ENCODE measurements around the gene CFL2.

CFL2 gene

DNA sequence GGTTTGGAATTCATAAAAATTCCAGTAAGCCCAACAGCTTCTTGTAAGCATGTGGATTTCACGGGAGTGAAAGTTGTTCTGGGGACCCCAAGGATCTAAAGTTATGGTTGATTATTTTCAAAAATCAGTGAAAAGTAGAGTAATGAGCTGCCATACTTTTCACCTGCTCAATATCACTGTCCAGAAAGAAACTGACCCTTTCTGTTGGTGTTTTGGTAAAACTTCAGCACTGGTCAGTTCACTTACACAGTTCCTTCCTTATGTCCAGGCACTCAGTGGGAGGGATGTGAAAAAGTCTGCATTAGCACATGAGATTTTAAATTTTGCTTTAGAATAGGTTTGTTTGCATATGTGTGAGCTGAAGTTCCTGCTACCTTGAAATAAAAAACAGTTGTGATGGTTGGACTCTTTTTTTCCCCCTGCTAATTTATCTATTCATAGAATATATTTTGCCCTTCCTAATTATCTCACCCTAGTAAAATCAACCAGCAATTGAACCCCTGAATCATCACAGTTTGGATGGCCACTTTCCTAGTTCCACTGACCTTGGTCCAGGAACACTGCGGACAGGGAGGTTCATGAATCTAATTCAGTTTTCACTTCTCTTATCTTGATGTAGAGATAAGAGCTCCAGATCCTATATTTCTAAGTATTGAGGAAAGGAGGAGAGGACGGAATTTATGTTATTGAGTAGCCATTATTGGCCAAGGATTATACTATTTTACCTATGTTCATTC is 25.8 kb downstream of the CFL2 start:
- in situ Hi-C loops (cut with HindIII; ENCODE audit: low sequenced_read_pairs) = no loop called here
- TF ChIP-seq CTCF (IDR thresholded peaks at IDR 0.05; ENCODE audit: low read depth, low read length, missing control alignments) = no peak

DNA sequence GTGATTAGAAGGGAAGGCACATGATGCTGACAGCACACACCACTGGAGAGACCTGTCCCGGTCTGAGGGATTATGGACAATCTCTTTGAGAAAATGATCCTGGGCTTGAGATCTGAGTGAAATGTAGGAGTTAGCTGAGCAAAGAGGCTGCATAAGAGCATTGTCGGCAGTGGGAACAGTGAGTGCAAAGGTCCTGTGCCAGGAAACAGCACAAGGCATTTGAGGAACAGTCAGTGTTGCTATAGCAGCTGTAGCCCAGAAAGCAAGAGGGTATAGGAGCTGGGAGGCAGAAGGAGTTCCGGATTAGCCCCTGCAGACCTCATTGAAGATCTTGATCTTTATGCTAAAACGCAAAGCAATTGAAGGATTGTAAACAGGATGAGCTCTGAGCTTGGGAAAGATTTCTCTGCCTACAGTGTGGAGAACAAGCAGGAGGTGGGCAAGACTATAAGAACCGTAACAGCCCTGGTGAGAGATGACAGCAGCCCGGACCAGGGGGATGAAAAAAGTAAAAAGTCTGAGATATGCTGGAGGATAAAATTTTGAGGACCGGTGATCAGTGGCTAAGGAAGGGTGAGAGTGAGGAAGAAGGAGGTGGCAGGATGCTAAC is 28.5 kb downstream of the CFL2 start:
- in situ Hi-C loops (cut with HindIII; ENCODE audit: low sequenced_read_pairs) = no loop called here
- no peak overlapping the region for H3K4me3 ChIP-seq (ENCODE audit: low read depth, low read length)
- DNase-seq (ENCODE audit: low read depth) = no peak
- TF ChIP-seq CTCF (IDR thresholded peaks at IDR 0.05; ENCODE audit: low read depth, low read length, missing control alignments) = no peak

More for the DNA sequence above, 25.8 kb downstream of the CFL2 start:
- no peak overlapping the region for H3K4me3 ChIP-seq (ENCODE audit: low read depth, low read length)
- no peak for DNase-seq (ENCODE audit: low read depth)

DNA sequence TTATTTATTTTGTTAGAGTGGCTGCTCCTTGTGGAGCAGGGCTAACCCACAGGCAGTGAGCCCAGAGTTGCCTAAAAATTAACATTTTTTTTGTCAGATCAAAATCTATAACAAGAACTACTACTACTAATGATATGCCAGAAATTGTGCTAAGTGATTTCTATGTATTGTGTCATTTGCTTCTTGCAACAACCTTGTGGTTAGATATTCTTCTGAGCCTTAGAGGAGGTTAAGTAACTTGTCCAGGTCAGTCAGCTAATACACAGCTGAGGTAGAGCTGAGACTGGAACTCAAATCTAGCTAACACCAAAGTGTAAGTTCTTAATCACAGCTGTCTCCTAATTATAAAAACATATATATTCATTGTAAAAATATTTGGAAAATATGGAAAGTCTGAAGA is 29.8 kb downstream of the CFL2 start:
- in situ Hi-C loops (cut with HindIII; ENCODE audit: low sequenced_read_pairs) = no loop called here
- H3K4me3 ChIP-seq (ENCODE audit: low read depth, low read length) = no peak overlapping the region
- no peak for TF ChIP-seq CTCF (IDR thresholded peaks at IDR 0.05; ENCODE audit: low read depth, low read length, missing control alignments)
- DNase-seq (ENCODE audit: low read depth) = no peak

DNA sequence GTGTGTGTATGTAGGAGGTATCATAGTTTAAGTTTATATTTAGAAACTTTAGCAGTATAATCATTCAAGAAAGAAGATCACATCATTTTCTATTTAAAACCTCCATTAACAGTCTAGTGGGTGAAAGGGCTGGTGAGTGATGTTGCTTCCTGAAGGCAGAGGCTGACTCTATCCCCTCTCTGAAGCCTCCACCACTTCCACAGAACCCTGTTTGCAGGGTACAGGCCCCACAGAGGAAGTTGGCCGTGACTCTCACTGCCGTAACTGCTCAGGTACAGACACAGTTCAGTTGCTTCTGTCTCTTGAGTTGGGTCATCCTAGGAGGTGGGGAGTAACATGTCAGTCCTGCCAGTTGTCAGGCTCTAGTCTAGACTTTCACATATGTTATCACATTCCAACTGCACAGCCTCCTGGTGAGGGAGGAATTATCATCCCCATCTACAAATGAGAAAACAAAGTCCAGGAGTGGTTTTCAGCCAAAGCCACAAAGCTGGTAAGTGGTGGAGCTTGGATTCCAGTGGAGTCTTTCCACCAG is 31.5 kb downstream of the CFL2 start:
- DNase-seq (ENCODE audit: low read depth) = peak; percentile 26
- H3K4me3 ChIP-seq (ENCODE audit: low read depth, low read length) = no peak overlapping the region
- in situ Hi-C loops (cut with HindIII; ENCODE audit: low sequenced_read_pairs) = no loop called here
- no peak for TF ChIP-seq CTCF (IDR thresholded peaks at IDR 0.05; ENCODE audit: low read depth, low read length, missing control alignments)

GRCh38 chr14:34680806-34681479 is 33.5 kb downstream of the CFL2 start:
- TF ChIP-seq CTCF (IDR thresholded peaks at IDR 0.05; ENCODE audit: low read depth, low read length, missing control alignments) = no peak
- H3K4me3 ChIP-seq (ENCODE audit: low read depth, low read length) = no peak overlapping the region
- DNase-seq (ENCODE audit: low read depth) = no peak
- in situ Hi-C loops (cut with HindIII; ENCODE audit: low sequenced_read_pairs) = no loop called here

- in situ Hi-C loops (cut with HindIII; ENCODE audit: low sequenced_read_pairs) = no loop called here
- H3K4me3 ChIP-seq (ENCODE audit: low read depth, low read length) = no peak overlapping the region
- no peak for DNase-seq (ENCODE audit: low read depth)
- no peak for TF ChIP-seq CTCF (IDR thresholded peaks at IDR 0.05; ENCODE audit: low read depth, low read length, missing control alignments)
These were observed 35.7 kb downstream of the CFL2 start for GRCh38 chr14:34678735-34679134.
